Osteocyte (in vitro differentiated cells): ENCODE measurements around the gene ACAP3. TPM values are rescaled to one million over a fixed set of nuclear protein-coding genes. Genes with fewer than 3 reads are reported as not detected.

Source experiments
- DNase-seq: peaks from one replicate; pipeline ENCODE4 v3.0.0; 2021; ENCODE audit warnings: mixed read lengths; ENCODE audit not compliant: unreplicated experiment; ENCODE audit errors: extremely low spot score
- H3K27ac Mint-ChIP-seq: one replicate; pipeline ENCODE4 v1.8.0; 2021; ENCODE audit warnings: mild to moderate bottlenecking, mixed read lengths; ENCODE audit not compliant: unreplicated experiment
- H3K27me3 Mint-ChIP-seq: one replicate; pipeline ENCODE4 v1.8.0; 2021; ENCODE audit warnings: mixed read lengths; ENCODE audit not compliant: unreplicated experiment
- H3K36me3 Mint-ChIP-seq: one replicate; pipeline ENCODE4 v1.8.0; 2021; ENCODE audit warnings: mixed read lengths; ENCODE audit not compliant: unreplicated experiment
- H3K4me1 Mint-ChIP-seq: one replicate; pipeline ENCODE4 v1.8.0; 2021; ENCODE audit warnings: mixed read lengths; ENCODE audit not compliant: unreplicated experiment
- H3K4me3 Mint-ChIP-seq: one replicate; pipeline ENCODE4 v1.8.0; 2021; ENCODE audit warnings: mild to moderate bottlenecking, moderate library complexity, mixed read lengths; ENCODE audit not compliant: unreplicated experiment
- H3K9me3 Mint-ChIP-seq: one replicate; pipeline ENCODE4 v1.8.0; 2021; ENCODE audit warnings: mixed read lengths; ENCODE audit not compliant: unreplicated experiment
- total RNA-seq: library from RNA; stranded (reverse); gene quantifications from 2 replicates; pipeline ENCODE4 v1.2.1, GENCODE V29; 2021
- TF ChIP-seq, protein P1 (sequence below): fragments of 200-600 bp; sonication (generic); IDR thresholded peaks from 2 replicates; pipeline ENCODE4 v1.5.0; 2021; ENCODE audit warnings: antibody characterized with exemption, mild to moderate bottlenecking, moderate library complexity

ACAP3 gene
- total RNA-seq, 1 donor from 2014 or later = 73.8 TPM

DNA sequence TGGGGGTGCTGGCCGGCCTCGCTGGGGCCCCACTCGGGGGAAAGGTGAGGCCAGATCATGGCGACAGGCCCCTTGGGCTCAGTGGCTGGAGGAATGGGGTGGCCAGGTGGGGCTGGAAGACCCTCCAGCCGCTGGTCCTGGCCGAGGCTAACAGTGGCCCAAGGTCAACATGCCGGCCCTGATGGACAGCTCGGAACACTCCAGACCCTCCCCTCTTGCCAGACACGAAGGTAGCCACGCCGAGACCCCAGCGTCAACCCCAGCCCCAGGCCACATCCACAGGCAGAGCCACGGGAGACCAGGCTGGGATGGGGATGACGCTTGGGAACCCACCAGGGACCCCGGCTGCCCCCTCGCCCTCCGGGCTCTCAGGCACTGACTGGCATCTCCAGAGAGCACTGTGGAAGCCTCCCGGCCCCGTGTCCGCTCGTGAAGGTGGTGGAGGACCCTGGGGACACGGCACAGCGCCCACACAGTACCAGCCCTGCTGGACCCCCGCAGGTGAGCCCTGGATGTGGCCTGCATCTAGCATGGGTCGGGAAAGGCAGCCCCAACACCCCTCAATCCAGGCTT lies 60.3 kb downstream of the ACAP3 start:
- no peak for DNase-seq
- H3K27ac Mint-ChIP-seq = no peak overlapping the region
- TF ChIP-seq, protein P1, sequence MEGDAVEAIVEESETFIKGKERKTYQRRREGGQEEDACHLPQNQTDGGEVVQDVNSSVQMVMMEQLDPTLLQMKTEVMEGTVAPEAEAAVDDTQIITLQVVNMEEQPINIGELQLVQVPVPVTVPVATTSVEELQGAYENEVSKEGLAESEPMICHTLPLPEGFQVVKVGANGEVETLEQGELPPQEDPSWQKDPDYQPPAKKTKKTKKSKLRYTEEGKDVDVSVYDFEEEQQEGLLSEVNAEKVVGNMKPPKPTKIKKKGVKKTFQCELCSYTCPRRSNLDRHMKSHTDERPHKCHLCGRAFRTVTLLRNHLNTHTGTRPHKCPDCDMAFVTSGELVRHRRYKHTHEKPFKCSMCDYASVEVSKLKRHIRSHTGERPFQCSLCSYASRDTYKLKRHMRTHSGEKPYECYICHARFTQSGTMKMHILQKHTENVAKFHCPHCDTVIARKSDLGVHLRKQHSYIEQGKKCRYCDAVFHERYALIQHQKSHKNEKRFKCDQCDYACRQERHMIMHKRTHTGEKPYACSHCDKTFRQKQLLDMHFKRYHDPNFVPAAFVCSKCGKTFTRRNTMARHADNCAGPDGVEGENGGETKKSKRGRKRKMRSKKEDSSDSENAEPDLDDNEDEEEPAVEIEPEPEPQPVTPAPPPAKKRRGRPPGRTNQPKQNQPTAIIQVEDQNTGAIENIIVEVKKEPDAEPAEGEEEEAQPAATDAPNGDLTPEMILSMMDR = no peak
- H3K4me1 Mint-ChIP-seq = peaks cover 1% of the 10 kb centered on the region
- H3K36me3 Mint-ChIP-seq = peaks cover 2% of the 10 kb centered on the region
- H3K9me3 Mint-ChIP-seq = no peaks in the 10 kb centered on the region
- no peak overlapping the region for H3K4me3 Mint-ChIP-seq
- H3K27me3 Mint-ChIP-seq = no peaks in the 10 kb centered on the region

DNA sequence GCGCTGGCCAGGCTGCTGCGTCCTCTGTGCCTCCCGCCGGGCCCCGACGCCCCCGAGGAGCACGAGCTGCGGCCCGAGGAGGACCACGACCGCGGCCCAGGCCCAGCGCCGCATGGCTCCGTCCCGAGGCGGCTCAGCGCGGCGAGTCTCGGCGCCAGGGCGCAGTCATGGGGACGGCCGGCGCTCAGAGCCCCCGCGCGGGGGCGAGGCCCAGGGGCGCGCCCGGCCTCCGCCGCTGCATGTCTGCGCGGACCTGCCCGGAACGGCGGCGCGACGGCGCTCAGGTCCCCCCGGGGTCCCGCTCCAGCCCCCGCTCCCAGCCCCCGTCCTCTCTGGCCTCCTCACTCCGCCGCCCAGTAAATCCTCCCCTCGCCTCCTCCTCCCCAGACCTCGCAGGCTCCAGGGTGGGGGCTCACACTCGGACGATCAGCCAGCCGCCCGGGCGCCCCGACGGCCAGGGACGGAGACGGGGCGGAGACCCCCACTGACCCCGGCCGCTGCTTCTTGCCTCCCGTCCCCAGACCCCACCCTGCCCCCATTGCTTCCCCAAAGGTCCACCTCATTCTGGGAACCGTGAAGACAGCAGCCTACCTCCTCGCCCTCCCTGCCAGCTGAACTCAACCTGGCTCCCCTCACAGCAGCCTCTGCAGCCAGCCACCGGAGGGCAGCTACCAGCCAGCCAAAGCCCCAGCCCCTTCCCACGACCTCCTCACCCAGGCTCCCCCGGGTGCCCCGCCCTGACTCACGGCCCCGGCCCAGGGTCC lies 61.0 kb downstream of the ACAP3 start, which contains the start of gene C1QTNF12:
Gene C1QTNF12, minus strand, starts transcription at position 146 of the 764 bp plus-strand sequence. Its CDS starts 32 bp downstream, at position 114.
- TF ChIP-seq, protein P1 = no peak
- no peak for DNase-seq
- Mint-ChIP-seq H3K4me1 (peaks cover 1% of the 10 kb centered on the region), H3K9me3 (no peaks in the 10 kb centered on the region), H3K27me3 (no peaks in the 10 kb centered on the region), H3K4me3 (no peak within 1 kb of the TSS), H3K36me3 (no peaks in the 10 kb centered on the region), H3K27ac (no peak within 1 kb of the TSS)

DNA sequence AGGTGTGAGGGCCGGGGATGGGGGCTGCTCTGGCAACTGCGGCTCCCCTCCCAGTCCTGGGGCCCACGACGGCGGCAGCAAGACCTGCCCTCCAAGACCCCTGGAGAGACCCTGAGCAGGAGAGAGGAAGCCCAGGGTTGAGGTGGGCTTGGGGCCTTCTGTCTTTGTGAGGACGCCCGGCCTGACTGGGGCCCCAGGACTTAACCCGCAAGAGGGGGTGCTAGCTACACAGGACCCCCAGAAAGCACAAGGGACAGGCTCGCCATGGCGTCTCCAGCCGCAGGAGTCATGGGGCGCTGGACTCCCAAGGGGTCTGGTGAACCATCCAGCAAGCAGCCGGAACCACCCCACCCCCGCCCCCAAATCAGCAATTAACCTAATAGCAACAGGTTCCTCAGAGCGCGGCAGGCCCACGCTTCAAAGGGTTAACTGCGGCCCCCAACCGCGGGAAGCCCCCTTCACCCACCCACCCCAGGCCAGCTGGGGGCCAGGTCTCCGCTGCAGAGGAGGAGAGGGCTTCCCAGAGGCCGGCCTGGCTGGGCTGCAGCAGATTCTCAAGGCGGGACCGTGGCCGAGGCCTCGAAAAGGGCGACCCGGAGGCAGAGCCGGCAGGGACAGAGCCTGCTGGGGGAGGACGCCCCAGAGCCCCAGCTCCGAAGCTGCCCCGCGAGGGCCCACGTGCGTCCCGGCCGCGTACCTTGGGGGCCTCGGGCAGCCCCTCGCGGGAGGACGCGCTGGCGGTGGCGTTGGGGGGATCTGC lies 61.7 kb downstream of the ACAP3 start:
- Mint-ChIP-seq H3K36me3 (no peaks in the 10 kb centered on the region), H3K27ac (no peak overlapping the region), H3K27me3 (no peaks in the 10 kb centered on the region), H3K4me3 (no peak overlapping the region), H3K4me1 (peaks cover 1% of the 10 kb centered on the region), H3K9me3 (no peaks in the 10 kb centered on the region)
- DNase-seq = no peak
- TF ChIP-seq, protein P1 = no peak

DNA sequence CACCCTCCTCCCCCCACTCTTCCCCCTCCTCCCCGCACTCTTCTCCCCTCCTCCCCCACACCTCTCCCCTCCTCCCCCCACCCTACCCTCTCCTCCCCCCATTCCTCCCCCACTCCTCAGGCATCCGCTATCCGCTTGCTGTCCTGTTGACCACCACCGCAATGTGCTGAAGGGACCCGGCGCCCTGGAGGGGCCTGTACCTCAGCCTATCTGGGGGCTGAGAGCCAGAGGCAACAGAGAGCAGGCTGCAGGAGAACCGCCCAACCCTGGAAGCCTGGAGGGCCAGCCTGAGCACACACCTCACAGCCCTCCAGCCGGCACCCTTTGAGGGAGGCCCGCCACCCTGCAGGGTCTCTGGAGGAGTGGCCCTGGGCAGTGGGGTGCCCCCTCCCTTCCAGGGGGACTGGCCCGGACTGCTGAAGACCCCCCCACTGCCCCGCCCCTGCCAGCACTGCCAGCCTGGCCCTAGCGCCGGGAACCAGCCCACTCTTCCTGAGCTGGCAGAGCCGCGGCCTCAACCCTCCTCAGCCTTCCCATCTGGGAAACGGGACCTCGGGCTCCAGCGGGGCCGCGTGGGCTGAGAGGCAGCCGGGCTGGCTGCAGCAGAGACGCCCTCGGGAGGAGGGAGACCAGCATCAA lies 62.4 kb downstream of the ACAP3 start:
- H3K36me3 Mint-ChIP-seq = no peaks in the 10 kb centered on the region
- H3K9me3 Mint-ChIP-seq = no peaks in the 10 kb centered on the region
- TF ChIP-seq, protein P1 = no peak
- no peaks in the 10 kb centered on the region for H3K27me3 Mint-ChIP-seq
- H3K27ac Mint-ChIP-seq = no peak overlapping the region
- H3K4me3 Mint-ChIP-seq = no peak overlapping the region
- peaks cover 1% of the 10 kb centered on the region for H3K4me1 Mint-ChIP-seq
- DNase-seq = no peak
